HG03565 (cell line): Measurements from ENCODE around the gene RGS2.

Source experiments
- ATAC-seq: cut with Tn5 transposase; IDR thresholded peaks from one replicate; pipeline ENCODE4 v1.9.1; 2021; ENCODE audit warnings: mild to moderate bottlenecking, moderate library complexity; ENCODE audit not compliant: unreplicated experiment

RGS2 gene

GRCh38 chr1:192794768-192795035 is 14.1 kb upstream of the RGS2 start:
- ATAC-seq: no peak

- ATAC-seq: no peak
Observed at GRCh38 chr1:192795916-192796618, 12.8 kb upstream of the RGS2 start.

GRCh38 chr1:192797143-192797542 is 11.7 kb upstream of the RGS2 start:
- no peak for ATAC-seq

GRCh38 chr1:192797891-192798290 is 10.9 kb upstream of the RGS2 start:
- no peak for ATAC-seq

GRCh38 chr1:192801451-192801850 is 7.4 kb upstream of the RGS2 start:
- ATAC-seq: no peak

- no peak for ATAC-seq
Observed at GRCh38 chr1:192802406-192802805, 6.4 kb upstream of the RGS2 start.

GRCh38 chr1:192803501-192803900 is 5.3 kb upstream of the RGS2 start:
- no peak for ATAC-seq

GRCh38 chr1:192805832-192806323 is 3.0 kb upstream of the RGS2 start:
- peak; percentile 31 for ATAC-seq

GRCh38 chr1:192807211-192808162 is 1.4 kb upstream of the RGS2 start:
- peak; percentile 38 for ATAC-seq

- ATAC-seq: no peak
Observed at GRCh38 chr1:192808163-192808517, 699 bp upstream of the RGS2 start.

- no peak for ATAC-seq
Observed at GRCh38 chr1:192809307-192810252, 741 bp downstream of the RGS2 start.

GRCh38 chr1:192810253-192810880 is 1.5 kb downstream of the RGS2 start:
- ATAC-seq: peak; percentile 18

GRCh38 chr1:192811006-192811405 is 2.2 kb downstream of the RGS2 start:
- ATAC-seq: no peak

GRCh38 chr1:192811594-192812239 is 2.9 kb downstream of the RGS2 start:
- no peak for ATAC-seq

- no peak for ATAC-seq
Observed at GRCh38 chr1:192812420-192813209, 3.8 kb downstream of the RGS2 start.

GRCh38 chr1:192814805-192815204 is 6.0 kb downstream of the RGS2 start:
- ATAC-seq: no peak

GRCh38 chr1:192817246-192817645 is 8.4 kb downstream of the RGS2 start:
- ATAC-seq: no peak

GRCh38 chr1:192821296-192821695 is 12.5 kb downstream of the RGS2 start:
- no peak for ATAC-seq

- no peak for ATAC-seq
Observed at GRCh38 chr1:192824511-192824910, 15.7 kb downstream of the RGS2 start.
